ENCODE results near the gene HHIPL1.

The HHIPL1 gene

GRCh38 chr14:99663386-99664057, 18.6 kb downstream of the HHIPL1 start:
- Histone ChIP-seq H3K4me1 (ENCODE audit: insufficient read depth, low read length) (peaks cover 26% of the 10 kb centered on the region), H3K27ac (ENCODE audit: low read depth, low read length) (peak overlapping the region; percentile 55; the same call in 1 of the 2 replicates), H3K9me3 (ENCODE audit: insufficient read depth, low read depth, low read length) (no peaks in the 10 kb centered on the region), H3K4me3 (ENCODE audit: low read length) (no peak overlapping the region), H3K9ac (ENCODE audit: low read depth, low read length) (no peak overlapping the region; the same call in 1 of the 2 replicates), H3K27me3 (ENCODE audit: insufficient read depth, low read length) (peaks cover 24% of the 10 kb centered on the region), H3K36me3 (ENCODE audit: insufficient read depth, low read length) (no peaks in the 10 kb centered on the region)
- WGBS, result 45% methylated on average over 12 of the region's 12 CpGs

GRCh38 chr14:99664058-99664936, 19.4 kb downstream of the HHIPL1 start:
- Histone ChIP-seq H3K9me3 (ENCODE audit: insufficient read depth, low read depth, low read length) (no peaks in the 10 kb centered on the region), H3K27ac (ENCODE audit: low read depth, low read length) (peak overlapping the region; percentile 72; the same call in 1 of the 2 replicates), H3K36me3 (ENCODE audit: insufficient read depth, low read length) (no peaks in the 10 kb centered on the region), H3K4me3 (ENCODE audit: low read length) (no peak overlapping the region), H3K9ac (ENCODE audit: low read depth, low read length) (no peak overlapping the region), H3K4me1 (ENCODE audit: insufficient read depth, low read length) (peaks cover 26% of the 10 kb centered on the region), H3K27me3 (ENCODE audit: insufficient read depth, low read length) (peaks cover 16% of the 10 kb centered on the region)
- 6% methylated on average over 8 of the region's 8 CpGs for WGBS

GRCh38 chr14:99664937-99665273, 20.0 kb downstream of the HHIPL1 start:
- H3K4me1 ChIP-seq (ENCODE audit: insufficient read depth, low read length), result peaks cover 26% of the 10 kb centered on the region
- peak overlapping the region; percentile 72; the same call in 1 of the 2 replicates for H3K27ac ChIP-seq (ENCODE audit: low read depth, low read length)
- no peaks in the 10 kb centered on the region for H3K9me3 ChIP-seq (ENCODE audit: insufficient read depth, low read depth, low read length)
- no peak overlapping the region for H3K9ac ChIP-seq (ENCODE audit: low read depth, low read length)
- H3K36me3 ChIP-seq (ENCODE audit: insufficient read depth, low read length), result no peaks in the 10 kb centered on the region
- H3K4me3 ChIP-seq (ENCODE audit: low read length), result no peak overlapping the region
- peaks cover 11% of the 10 kb centered on the region for H3K27me3 ChIP-seq (ENCODE audit: insufficient read depth, low read length)
- WGBS, result 78% methylated on average over 12 of the region's 12 CpGs

GRCh38 chr14:99666533-99666932, 21.6 kb downstream of the HHIPL1 start:
- Histone ChIP-seq H3K36me3 (ENCODE audit: insufficient read depth, low read length) (no peaks in the 10 kb centered on the region), H3K4me1 (ENCODE audit: insufficient read depth, low read length) (peaks cover 29% of the 10 kb centered on the region), H3K27ac (ENCODE audit: low read depth, low read length) (no peak overlapping the region), H3K4me3 (ENCODE audit: low read length) (no peak overlapping the region), H3K27me3 (ENCODE audit: insufficient read depth, low read length) (no peaks in the 10 kb centered on the region), H3K9ac (ENCODE audit: low read depth, low read length) (no peak overlapping the region), H3K9me3 (ENCODE audit: insufficient read depth, low read depth, low read length) (no peaks in the 10 kb centered on the region)
- 70% methylated on average over 6 of the region's 6 CpGs for WGBS

GRCh38 chr14:99667045-99667444, 22.1 kb downstream of the HHIPL1 start:
- H3K9ac ChIP-seq (ENCODE audit: low read depth, low read length), result no peak overlapping the region
- no peak overlapping the region for H3K4me3 ChIP-seq (ENCODE audit: low read length)

GRCh38 chr14:99667821-99668220, 22.9 kb downstream of the HHIPL1 start:
- 87% methylated on average over 9 of the region's 9 CpGs for WGBS
- Histone ChIP-seq H3K9me3 (ENCODE audit: insufficient read depth, low read depth, low read length) (no peaks in the 10 kb centered on the region), H3K27ac (ENCODE audit: low read depth, low read length) (no peak overlapping the region), H3K4me3 (ENCODE audit: low read length) (no peak overlapping the region), H3K27me3 (ENCODE audit: insufficient read depth, low read length) (no peaks in the 10 kb centered on the region), H3K36me3 (ENCODE audit: insufficient read depth, low read length) (no peaks in the 10 kb centered on the region), H3K4me1 (ENCODE audit: insufficient read depth, low read length) (peaks cover 41% of the 10 kb centered on the region), H3K9ac (ENCODE audit: low read depth, low read length) (no peak overlapping the region)

More at GRCh38 chr14:99667045-99667444, 22.1 kb downstream of the HHIPL1 start:
- no peak overlapping the region for H3K27ac ChIP-seq (ENCODE audit: low read depth, low read length)
- no peaks in the 10 kb centered on the region for H3K27me3 ChIP-seq (ENCODE audit: insufficient read depth, low read length)
- H3K4me1 ChIP-seq (ENCODE audit: insufficient read depth, low read length), result peaks cover 34% of the 10 kb centered on the region
- no peaks in the 10 kb centered on the region for H3K36me3 ChIP-seq (ENCODE audit: insufficient read depth, low read length)
- WGBS, result 48% methylated on average over 2 of the region's 2 CpGs
- H3K9me3 ChIP-seq (ENCODE audit: insufficient read depth, low read depth, low read length), result no peaks in the 10 kb centered on the region

GRCh38 chr14:99668307-99669295, 23.7 kb downstream of the HHIPL1 start:
- no peak overlapping the region for H3K4me3 ChIP-seq (ENCODE audit: low read length)
- H3K27ac ChIP-seq (ENCODE audit: low read depth, low read length), result no peak overlapping the region
- WGBS, result 86% methylated on average over 27 of the region's 27 CpGs
- no peaks in the 10 kb centered on the region for H3K27me3 ChIP-seq (ENCODE audit: insufficient read depth, low read length)
- H3K9ac ChIP-seq (ENCODE audit: low read depth, low read length), result no peak overlapping the region
- H3K4me1 ChIP-seq (ENCODE audit: insufficient read depth, low read length), result peaks cover 36% of the 10 kb centered on the region
- H3K36me3 ChIP-seq (ENCODE audit: insufficient read depth, low read length), result no peaks in the 10 kb centered on the region
- H3K9me3 ChIP-seq (ENCODE audit: insufficient read depth, low read depth, low read length), result no peaks in the 10 kb centered on the region

GRCh38 chr14:99670361-99671234, 25.7 kb downstream of the HHIPL1 start:
- 76% methylated on average over 14 of the region's 14 CpGs for WGBS
- H3K27me3 ChIP-seq (ENCODE audit: insufficient read depth, low read length), result no peaks in the 10 kb centered on the region
- no peaks in the 10 kb centered on the region for H3K9me3 ChIP-seq (ENCODE audit: insufficient read depth, low read depth, low read length)
- H3K36me3 ChIP-seq (ENCODE audit: insufficient read depth, low read length), result no peaks in the 10 kb centered on the region
- H3K27ac ChIP-seq (ENCODE audit: low read depth, low read length), result peak overlapping the region; percentile 80
- H3K9ac ChIP-seq (ENCODE audit: low read depth, low read length), result peak overlapping the region; percentile 73; the same call in 1 of the 2 replicates
- peaks cover 29% of the 10 kb centered on the region for H3K4me1 ChIP-seq (ENCODE audit: insufficient read depth, low read length)
- no peak overlapping the region for H3K4me3 ChIP-seq (ENCODE audit: low read length)

GRCh38 chr14:99671235-99672224, 26.6 kb downstream of the HHIPL1 start:
- H3K9ac ChIP-seq (ENCODE audit: low read depth, low read length), result peak overlapping the region; percentile 73
- 44% methylated on average over 19 of the region's 20 CpGs for WGBS
- H3K27me3 ChIP-seq (ENCODE audit: insufficient read depth, low read length), result no peaks in the 10 kb centered on the region

More at GRCh38 chr14:99671235-99672224, 26.6 kb downstream of the HHIPL1 start:
- H3K4me1 ChIP-seq (ENCODE audit: insufficient read depth, low read length), result peaks cover 29% of the 10 kb centered on the region
- H3K27ac ChIP-seq (ENCODE audit: low read depth, low read length), result peak overlapping the region; percentile 80
- H3K9me3 ChIP-seq (ENCODE audit: insufficient read depth, low read depth, low read length), result no peaks in the 10 kb centered on the region
- H3K4me3 ChIP-seq (ENCODE audit: low read length), result no peak overlapping the region
- no peaks in the 10 kb centered on the region for H3K36me3 ChIP-seq (ENCODE audit: insufficient read depth, low read length)

All from HUES64 (cell line).